DMS 273 (cell line): ENCODE results near the gene WDR45B.

Experiments used
- DNase-seq: peaks from one replicate; lab custom pipeline; 2025; ENCODE audit not compliant: unreplicated experiment; lab: John Stamatoyannopoulos, UW

WDR45B gene

DNA sequence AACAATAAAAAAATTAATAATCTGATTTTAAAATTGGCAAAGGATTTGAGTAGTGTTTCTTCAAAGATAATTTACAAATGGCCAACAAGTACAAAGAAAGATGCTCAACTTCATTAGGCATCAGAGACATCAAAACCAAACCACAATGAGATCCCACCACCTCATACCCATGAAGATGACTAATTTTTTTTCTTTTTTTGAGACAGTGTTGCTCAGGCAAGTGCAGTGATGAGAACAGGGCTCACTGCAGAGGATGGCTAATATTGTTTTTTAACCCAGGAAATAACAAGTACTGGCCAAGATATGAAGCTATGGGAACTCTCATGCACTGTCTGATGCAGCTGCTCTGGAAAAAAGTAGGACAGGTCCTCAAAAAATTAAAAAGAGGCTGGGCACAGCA, 14.9 kb downstream of the WDR45B start:
- no peak for DNase-seq

DNA sequence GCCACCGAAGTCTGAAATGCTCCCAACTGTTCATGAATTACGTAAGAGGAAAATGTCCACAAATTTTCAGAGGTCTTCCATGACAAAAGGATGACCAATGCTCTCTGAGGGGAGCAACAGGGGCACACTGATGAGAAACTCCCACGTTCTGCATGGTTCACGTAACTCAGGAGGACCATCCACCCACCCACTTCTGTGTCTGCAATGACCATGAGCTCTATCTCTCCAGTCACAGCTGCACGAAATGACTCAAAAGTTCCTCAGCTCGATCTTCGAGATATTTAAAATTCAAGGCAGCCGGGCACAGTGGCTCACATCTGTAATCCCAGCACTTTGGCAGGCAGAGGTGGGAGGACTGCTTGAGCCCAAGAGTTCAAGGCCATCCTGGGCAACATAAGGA, 15.8 kb downstream of the WDR45B start:
- DNase-seq = no peak

DNA sequence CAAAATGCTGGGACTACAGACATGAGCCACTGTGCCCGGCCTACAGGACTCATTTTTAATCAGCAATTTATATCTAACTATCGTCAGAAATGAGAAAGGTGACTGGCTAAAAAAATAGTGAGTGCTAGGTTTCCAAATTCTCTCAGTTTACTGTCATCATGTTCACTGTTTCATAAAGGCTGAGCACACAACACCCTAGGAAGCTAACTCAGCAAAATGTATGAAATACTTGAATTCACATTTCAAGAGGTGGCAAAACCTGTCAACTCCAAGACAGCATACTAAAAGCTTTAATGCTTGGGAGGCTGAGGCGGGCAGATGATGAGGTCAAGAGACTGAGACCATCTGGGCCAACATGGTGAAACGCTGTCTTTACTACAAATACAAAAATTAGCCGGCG, 16.7 kb downstream of the WDR45B start:
- no peak for DNase-seq

DNA sequence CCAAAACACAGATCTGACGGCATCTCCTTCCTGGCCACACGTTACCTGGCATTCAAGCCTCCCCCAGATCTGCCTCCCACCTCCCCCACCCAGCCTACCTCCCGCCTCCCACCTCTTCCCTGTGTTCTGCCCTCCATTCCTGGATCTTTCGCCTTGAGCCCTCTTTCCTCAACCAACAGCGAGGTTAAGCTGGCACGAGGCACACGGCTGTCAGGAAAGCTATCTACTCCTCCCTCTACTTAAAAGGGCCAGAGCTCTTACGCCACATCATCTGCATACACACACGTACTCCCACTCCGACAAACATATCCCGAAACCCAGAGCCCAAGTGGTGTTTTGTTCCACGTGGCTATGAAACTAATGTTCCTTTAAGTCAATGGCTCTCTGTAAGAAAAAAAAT, 18.0 kb downstream of the WDR45B start:
- no peak for DNase-seq

DNA sequence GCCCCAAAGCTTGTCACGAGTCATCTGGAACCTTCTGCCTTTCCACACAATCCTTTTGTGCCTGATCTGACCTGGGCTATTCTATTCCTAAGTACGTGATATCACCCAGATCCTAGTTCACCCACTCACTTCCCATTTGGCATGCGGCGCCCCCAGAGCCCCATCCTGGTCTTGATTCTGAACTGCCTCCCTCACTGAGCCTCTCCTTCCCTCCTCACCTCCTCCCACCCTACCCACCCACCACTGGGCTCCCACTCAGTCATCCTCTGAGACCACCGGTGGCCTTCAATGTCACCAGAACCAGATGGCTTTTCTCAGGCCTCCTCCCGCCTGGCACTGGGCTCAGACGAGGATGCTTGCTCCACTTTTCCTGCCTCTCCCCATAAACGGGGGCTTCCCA, 18.5 kb downstream of the WDR45B start:
- DNase-seq = no peak

DNA sequence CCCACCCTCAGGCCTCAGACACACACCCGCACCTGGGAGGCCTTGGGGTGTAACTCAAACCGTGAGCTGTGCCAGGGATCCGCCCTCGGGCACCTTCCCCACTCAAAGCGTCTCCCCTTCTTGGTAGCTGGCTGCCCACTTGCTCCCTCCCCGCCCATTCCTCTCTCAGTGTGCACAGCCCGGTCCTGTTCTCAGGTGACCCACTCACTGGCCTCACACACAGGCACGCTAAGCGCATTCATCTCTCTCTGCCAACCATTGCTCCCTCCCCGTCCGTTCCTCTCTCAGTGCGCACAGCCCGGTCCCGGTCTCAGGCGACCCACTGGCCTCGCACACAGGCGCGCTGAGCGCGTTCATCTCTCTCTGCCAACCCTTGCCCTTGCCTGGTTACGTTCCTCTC, 20.8 kb downstream of the WDR45B start:
- DNase-seq = no peak

DNA sequence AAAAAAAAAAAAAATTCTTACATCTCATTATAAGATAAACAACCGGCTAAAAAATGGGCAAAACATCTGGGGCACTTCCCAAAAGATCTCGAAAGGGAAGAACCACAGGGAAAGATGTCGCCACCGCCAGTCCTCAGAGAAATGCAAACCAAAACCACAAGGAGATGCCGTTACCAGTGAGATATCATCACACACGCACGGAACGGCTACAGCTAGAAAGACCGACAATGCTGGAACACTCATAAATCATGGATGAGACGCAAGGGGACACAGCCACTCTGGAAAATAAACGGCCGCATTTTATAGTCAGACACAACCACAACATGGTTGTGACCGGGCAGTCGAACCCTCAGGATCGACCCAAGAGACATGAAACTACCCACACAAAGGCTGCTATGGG, 24.5 kb downstream of the WDR45B start:
- DNase-seq = no peak

DNA sequence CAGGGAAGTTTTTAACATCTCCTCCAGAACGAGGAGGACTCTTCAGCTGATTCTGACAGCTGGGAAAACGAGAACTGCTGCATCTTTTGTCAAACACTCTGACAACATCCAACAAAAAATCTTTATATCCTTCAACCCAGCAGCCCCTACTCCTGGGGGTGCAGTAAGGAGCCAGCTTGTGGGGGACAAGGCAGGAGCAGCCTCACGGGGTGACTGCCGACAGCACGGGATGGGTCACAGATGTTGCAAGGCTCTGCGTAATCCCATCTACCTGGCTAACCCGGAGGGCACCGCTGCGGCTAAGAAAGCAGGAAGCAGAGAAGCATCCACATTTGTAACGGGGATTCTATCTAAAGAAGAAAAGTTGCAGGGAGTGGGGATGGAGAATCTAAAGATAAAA, 28.6 kb downstream of the WDR45B start:
- DNase-seq = no peak

DNA sequence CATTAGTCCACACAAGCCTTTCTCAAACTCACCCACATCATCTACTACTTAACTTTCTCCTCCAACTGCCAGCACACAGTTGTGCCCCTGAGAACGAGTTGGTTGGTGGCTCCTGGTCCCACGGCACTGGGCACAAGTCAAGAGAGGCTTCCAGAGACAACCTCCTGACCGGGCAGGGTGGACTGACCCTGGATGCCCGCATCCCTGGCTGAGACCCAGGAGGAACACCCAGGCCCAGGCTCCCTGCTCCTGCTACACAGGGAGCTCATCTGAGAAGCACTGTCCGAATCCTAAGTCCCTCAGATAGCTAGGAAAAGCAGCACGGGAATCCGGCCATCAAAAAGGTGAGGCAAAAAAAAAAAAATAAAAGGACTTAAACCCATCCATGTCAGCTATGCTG, 29.0 kb downstream of the WDR45B start:
- DNase-seq = no peak

DNA sequence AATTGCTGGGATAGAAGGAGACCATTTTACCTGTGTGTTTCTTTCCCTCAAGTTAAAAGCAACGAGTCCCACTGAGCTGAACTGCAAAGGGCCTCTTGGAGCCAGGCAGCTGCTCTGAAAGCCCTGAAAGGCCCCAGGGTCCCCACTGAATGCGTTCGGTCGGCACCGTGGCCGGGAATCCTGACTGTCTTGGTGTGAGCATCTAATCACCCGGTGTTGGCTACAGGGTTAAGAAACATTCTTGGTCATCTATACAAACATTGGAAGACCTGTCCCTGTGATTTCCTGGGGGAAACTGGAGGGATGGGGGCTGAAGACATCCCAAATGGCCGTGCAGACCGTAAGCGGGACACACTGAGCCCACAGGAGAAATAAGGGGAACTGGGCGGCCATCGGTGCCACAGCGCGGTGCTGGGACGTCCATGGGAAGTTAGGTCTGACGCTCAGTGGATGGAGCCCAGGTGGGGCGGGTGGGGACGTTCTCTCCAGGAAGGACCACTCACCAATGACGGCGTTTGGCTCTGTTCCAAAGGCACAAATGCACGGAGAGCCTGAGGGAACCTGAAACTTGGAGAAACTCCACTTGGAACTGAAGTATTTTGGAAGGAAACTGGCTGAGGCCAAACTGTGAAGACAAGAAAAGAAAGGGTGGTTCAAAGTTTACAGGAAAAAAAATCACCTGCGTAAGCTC, 32.1 kb downstream of the WDR45B start:
- DNase-seq = no peak

DNA sequence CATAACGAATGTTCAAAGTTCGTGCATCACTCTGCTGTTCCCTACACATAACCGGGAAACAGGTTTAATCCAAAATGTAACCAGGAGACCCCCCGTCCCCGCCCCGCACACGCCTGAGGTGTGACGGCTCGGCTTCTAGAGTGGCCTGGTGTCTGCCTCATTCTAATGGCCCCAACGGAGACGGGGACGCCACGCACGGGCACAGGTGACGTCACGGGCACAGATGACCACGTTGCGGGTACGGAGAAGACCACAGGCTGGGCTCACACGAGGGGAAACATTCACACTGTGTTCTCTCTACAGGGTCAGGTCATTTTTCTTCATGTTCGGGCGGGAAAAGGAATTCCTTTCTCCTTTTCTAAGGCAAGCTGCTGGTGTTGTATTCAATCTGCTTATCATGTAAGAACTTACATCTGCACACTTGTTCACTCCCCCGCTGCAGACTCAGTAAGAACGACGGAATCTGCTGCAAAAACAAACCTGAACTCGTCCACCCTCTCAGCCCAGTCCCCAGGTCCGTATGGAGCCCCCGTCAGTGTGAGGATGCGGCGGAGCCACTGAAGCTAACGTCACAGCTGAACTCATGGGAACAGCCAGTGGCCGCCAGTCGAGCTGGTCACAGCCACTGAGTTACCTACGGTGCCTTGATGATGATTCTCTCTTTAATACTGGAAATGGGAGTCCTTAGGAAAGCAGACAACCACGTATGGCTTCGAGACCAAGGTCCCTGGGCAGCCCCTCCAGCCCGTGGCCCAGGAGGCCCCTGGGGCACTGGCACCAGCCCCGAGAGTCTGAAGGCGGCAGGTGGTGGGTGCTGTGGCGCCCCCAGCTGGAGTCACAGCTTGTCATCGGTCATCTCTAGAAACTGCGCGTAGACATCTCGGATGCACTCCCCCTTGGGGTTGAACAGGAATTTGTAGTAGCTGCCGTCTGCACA, 32.9 kb downstream of the WDR45B start:
- DNase-seq = no peak

DNA sequence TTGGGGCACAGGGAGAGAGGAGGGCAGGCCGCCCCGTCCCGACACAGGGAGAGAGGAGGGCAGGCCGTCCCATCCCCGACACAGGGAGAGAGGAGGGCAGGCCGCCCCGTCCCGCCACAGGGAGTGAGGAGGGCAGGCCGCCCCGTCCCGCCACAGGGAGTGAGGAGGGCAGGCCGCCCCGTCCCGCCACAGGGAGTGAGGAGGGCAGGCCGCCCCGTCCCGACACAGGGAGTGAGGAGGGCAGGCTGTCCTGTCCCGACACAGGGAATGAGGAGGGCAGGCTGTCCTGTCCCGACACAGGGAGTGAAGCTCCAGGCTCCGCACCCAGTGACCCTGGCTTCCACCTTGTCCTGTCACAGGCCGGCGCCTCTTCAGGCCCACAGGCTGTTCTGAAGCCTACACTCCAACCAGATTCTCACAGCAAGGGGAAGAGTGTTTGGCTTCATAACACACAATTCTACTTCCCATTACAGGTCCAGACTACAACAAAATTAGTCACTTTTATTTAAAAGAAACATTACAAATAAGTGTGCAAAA, 34.1 kb downstream of the WDR45B start:
- no peak for DNase-seq

DNA sequence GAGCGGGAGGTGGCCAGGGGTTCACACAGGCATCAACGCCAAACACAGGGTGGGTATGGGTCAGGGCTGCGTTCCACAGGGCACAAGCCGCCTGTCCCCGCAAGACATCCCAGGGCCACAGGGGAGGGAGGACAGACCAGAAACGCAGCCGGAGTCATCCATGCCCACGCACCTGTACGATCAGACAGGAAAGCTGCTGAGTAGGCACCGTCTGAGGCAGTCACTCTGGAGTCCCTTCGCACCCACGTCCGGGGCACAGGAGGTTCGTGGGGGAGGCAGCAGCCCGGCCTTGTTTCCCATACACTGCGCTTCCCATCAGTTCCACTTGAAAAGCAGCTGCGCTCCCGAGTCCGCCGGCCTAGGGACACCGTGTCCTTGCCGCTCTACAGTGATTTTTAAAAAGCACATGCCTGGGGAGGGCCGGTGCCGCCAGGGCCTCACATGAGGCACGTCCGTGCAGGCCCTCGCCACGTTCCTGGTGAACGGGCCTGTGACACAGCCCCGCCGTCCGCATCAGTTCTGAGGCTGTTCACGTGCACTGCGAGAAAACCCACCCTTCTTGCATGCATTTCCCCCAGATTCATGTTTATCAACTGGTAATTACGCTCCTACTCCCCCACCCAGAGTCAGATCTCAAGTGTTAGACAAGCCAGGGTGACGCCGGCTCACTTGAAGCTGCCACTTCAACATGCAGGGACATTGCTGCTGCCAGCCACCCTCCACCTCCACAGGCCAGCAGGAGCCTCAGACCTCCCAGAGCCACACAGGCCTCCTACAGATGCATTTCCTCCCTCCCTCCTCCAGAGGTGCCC, 34.8 kb downstream of the WDR45B start:
- peak; percentile 43 for DNase-seq

DNA sequence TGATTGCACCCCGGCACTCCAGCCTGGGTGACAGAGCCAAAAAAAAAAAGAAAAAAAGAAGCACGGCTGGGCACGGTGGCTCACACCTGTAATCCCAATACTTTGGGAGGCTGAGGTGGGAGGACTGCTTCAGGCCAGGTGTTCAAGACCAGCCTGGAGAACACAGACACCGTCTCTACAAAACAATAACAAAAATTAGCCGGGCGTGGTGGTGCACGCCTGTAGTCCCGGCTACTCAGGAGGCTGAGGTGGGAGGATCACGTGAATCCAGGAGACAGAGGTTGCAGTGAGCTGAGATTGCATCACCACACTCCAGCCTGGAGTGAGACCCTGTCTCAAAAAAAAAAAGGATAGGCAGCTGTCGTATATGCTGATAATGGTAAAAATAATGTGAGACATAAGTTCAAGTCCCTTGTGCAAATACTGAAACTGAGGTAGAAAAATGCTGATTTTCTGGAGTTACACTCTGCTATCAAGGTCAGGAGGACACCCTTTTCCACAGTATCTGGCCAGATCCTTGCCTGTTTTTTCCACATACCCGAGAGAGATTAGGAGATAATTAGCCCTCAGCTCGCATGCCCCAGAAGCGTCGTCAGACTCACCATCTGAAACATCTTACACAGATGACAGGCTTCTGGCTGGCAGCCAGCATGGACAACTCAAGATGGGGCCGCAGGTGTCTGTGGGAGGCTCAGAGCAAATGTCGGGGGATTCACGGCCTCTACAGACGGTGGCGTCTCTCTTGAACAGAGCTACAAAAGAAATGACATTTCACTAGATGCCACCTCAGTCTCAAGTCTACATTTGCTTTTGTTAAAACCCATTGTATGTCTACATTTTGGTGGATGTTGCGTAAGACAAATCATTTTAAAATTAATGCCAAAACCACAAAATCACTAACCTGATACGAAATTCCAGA, 36.8 kb downstream of the WDR45B start:
- peak; percentile 88 for DNase-seq

DNA sequence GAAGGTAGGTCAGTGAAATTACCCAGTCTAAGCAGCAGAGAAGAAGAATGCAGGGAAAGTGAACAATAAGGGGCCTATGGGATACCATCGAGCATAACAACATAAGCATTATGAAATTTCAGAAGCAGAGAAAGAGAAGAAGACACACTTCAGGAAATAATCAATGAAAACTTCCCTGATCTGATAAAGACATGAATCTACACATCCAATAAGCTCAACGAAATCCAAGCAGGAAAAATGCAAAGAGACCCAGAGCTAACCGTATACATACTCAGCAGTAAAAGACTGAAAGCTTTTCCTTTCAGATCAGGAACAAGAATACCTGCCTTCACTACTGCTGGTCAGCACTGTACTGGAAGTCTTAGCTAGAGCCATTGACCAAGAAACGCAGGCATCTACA, 38.6 kb downstream of the WDR45B start:
- no peak for DNase-seq

DNA sequence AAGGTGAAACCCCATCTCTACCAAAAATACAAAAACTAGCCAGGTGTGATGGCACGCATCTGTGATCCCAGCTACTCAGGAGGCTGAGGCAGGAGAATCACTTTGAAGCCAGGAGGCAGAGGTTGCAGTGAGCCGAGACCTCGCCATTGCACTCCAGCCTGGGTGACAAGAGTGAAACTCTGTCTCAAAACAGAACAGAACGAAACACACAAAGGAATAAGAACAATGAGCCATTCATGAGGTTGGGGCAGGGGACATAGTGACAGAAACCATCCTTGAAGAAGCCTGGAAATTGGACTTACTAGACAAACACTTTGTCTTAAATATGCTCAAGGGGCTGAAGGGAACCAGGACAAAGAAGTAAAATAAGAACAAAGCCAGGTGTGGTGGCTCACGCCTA, 39.4 kb downstream of the WDR45B start:
- no peak for DNase-seq

DNA sequence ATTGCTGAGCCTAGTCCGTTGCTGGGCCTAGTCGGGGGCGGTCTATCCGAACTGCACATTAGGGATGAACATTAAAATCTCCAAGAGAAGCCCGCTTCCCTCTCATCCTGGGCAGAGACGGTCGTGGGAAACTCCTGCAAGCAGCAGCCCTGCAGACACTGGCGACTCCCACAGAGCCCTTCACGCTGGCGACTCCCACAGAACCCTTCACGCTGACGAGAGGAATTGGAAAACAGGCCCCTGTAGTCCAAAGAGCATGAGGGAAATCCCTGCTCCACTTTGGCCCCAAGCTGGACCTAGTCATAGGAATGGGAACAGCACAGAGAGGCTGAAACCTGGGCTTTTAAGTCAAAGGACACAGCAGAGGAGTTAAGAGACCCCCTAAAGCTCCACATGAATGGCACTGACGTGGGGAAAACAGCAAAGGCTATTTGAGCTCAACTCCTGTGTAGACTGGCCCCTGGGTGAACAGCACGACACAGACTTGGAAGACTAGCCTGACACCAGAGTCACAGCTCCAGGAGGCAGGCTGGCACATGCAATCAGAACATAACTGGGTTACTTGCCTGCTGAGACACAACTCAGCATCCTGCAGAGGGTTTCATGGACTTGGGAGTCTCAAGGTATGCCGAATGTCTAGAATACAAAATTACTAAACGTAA, 42.2 kb downstream of the WDR45B start:
- no peak for DNase-seq

DNA sequence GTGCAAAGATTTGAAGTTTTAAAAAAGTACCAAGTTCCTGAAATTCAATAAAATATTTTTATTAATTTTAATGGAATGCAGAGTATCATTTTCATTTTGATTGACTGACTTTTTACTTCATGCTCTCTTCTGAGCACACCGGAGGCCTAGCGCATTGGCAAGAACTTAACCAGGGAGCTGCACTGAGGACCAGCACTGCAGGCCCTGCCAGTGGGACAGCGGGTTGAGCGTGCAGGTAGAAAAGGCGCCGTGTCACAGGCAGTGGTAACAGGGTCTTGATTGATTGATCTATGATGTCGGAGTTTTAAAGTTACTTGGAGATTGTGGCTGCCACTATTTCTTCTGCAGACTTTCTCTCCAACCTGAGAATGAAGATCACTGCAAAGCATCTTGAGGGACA, 43.7 kb downstream of the WDR45B start:
- no peak for DNase-seq

DNA sequence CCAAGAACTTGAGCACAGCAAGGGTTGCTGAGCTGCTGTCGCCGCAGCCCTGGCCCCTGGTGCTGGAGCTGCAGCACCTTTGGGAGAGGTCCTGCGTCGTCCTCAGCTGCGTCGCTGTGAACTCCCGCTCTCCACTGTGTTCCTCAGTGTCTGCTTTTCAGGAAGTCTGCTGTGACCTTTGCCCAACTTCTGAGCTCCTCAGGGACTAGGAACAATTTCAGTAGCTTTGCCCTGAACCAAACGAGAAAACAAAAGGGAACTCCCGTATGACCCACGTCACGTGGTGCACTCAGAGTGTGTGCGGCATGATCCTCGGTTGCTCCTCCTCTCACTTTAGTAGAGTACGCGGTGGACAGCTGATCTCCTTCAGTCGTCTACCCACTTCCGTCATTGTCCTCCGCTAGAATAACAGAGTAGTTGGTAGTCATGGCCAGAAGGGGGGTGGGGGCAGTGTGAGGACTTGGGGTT, 44.2 kb downstream of the WDR45B start:
- DNase-seq = no peak
